HG03139 (cell line): Measurements from ENCODE around the gene MBOAT7.

Experiments used
- ATAC-seq: cut with Tn5 transposase; IDR thresholded peaks from one replicate; pipeline ENCODE4 v1.9.1; 2021; ENCODE audit not compliant: unreplicated experiment

Gene MBOAT7

GRCh38 chr19:54164369-54165068 is 24.9 kb downstream of the MBOAT7 start:
- no peak for ATAC-seq

GRCh38 chr19:54162884-54163283 is 26.5 kb downstream of the MBOAT7 start:
- no peak for ATAC-seq

- no peak for ATAC-seq
Observed at GRCh38 chr19:54162241-54162805, 27.1 kb downstream of the MBOAT7 start.

GRCh38 chr19:54160854-54161253 is 28.5 kb downstream of the MBOAT7 start:
- no peak for ATAC-seq

DNA sequence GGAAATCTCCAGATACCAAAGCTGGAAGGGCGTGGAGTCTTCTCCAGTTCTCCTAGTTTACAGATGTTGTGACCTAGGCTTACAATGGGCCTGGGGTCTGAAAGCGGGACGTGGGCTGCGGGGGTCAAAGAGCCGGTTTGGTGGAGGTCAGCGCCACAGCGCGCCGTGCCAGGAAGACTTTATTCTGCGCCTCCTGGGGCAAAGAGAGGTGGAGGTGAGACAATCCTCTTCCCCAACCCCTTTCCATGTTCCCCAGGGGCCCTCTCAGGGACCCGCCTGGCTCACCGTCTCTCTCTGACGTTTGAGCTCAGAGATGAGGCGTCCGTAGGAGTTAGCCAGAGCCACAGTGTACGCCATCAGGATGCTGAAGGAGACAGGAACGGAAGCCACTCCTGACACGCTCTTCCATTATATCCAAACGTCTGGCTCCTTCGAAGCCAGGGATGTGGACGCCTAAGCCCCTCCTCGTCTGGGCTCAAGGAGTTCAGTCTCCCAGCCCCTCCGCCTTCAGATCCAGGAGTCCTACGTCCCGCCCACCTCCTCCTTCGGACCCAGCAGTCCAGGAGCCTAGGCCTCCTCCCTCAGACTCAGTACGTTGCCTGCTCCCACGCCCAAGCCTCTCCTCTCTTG is 29.1 kb downstream of the MBOAT7 start:
- no peak for ATAC-seq

DNA sequence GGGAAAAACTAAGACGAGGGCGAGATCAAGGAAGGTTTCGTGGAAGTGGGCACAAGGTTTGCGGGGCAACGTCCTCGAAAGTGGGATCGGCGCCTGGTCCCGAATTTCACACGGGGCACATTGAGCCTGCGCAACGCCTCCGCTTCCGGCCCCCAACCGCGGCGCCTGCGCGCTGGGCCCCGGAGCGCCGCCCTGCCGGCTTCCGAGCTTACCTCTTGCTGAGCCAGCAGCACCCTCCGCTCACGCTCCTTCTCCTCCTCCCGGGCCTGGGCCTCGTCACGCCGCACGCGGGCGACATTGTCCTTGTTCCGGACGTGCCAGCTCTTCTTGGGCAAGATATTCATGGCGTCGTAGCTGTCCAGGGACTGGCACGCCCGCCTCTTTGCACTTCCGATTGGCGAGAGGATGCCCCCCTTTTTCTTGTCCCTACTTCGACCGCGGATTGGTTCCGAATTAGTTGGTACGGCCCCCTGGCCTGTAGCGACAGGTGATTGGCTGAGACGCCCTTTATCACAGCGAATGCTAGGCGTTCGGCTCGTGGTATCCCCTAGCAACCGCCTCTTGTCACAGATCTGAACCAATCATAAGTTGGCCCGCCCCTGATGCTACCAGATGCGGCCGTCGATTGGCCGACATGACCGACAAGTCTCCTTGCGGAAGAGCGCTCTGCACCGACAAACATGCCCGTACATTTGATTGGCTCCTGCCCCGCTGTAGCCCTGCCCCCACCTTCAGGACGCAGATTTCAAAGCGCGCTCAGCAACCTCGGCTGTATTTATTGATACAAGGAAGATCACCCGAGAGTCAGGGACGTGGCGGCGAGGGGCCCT is 29.8 kb downstream of the MBOAT7 start, which contains the start of gene LENG1:
Gene LENG1 (minus strand): TSS at position 370 of the 830 bp plus-strand sequence. CDS start 26 bp downstream, at position 344.
- ATAC-seq, result peak; percentile 91

GRCh38 chr19:54158812-54159351 is 30.5 kb downstream of the MBOAT7 start:
- no peak for ATAC-seq

- no peak for ATAC-seq
Observed at GRCh38 chr19:54156953-54157352, 32.4 kb downstream of the MBOAT7 start.

DNA sequence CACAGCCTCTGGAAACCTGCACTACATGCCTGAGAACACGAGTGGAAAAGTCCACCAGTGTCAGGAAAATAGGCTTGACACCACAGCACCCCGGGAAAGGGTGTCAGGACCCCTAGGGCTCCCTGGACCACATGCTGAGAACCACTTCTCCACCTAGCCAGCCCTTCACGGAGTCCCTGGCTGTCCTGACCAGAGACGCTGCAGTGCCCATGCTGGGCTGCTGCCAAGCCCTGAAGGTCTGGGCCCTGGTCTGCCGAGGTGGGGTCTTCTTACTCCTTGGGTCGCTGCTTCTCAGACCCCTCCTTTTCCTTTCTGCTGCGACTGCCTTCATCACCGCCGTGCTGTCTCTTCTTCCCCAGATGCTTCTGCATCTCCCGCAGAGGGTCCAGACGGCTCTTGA is 32.9 kb downstream of the MBOAT7 start:
- no peak for ATAC-seq

GRCh38 chr19:54155694-54156093 is 33.7 kb downstream of the MBOAT7 start:
- ATAC-seq, result no peak

DNA sequence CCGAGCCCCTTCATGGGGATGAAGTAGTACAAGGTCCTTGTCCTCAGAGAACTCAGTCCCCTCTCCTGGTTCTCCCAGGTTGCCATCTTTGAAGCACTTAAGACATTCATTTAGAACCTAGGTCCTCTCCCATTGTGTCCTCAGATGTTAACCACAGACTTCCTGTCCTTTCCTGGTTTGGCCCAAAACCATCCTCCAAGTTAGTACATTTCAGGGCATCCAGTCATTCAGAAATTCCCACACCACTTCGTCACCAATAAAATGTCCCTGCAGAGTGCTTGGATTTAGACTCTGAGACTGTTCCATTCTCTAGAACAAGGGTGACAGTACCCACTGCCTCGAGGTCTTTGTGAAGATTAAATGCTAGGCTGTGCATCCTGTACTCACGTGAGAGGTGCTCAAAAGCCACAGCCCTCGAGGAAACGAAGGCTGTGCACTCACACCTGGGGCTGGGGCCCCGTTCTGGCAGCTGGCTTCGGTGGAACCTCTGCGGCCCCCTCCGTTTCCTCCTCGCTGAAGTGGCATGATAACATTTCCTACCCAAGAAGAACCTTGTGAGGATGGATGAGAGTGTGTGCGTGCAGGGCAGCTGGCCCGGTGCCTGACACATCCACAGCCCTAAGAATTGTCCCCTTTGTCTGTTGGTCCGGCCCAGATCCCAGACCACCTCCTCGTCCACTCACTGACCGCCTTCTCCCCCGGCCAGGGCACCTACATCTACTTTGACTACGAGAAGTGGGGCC is 34.6 kb downstream of the MBOAT7 start:
- no peak for ATAC-seq

- ATAC-seq, result no peak
Observed at GRCh38 chr19:54153731-54154326, 35.6 kb downstream of the MBOAT7 start.

- no peak for ATAC-seq
Observed at GRCh38 chr19:54152878-54153524, 36.4 kb downstream of the MBOAT7 start.

- ATAC-seq, result no peak
Observed at GRCh38 chr19:54152267-54152666, 37.1 kb downstream of the MBOAT7 start.

GRCh38 chr19:54151362-54152035 is 37.9 kb downstream of the MBOAT7 start:
- no peak for ATAC-seq

DNA sequence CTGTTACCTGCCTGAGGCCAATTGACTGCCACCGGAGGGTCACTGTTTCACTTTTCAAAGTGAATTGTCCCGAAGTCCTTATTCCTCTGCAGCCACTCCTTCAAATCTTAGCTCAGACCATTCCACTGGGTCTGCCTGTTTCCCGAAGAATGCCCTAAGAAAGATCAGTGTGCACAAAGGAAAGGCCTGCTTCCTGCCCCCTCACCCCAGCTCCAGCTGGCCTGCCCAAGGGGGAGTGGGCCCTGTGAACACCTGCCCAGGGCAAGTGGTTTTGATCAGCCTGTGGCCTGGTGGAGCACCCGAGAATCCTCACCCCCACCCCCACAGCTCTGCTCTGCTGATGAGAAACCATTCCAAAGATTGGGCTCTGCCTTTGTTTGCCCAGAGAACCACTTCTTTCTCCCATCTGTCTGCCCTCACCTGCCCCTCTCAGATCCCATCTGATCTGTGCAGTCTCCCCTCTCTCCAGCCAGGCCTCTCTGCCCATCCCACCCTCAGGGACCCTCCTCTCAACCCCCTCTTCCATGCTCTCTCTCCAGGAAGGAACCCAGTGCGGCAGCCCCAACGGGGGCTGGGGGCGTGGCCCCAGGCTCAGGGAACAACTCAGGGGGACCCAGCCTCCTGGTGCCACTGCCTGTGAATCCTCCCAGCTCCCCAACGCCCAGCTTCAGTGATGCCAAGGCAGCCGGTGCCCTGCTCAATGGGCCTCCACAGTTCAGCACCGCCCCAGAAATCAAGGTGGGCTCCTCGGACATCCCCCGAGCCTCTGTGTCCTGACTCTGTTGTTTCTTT is 40.2 kb downstream of the MBOAT7 start:
- ATAC-seq, result no peak

- ATAC-seq, result no peak
Observed at GRCh38 chr19:54148158-54148557, 41.2 kb downstream of the MBOAT7 start.

DNA sequence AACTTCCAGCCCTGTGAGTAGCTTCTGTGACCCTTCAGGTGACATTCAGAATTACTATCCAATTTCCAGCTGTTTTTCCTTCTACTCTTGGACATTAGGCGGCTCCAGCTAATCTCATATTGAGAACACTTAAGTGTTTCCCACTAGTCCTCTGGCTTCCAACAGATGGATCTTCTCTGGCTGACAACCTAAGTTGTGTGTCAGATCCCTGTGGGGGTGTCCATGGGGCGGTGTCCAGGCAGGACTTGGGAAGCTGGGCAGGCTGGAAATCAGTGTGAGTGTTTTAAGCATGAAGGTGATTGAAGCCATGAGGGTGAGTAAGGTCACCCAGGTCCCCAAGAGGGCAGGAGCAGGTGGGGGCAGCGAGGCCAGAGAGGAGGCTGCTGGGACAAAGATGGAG is 41.7 kb downstream of the MBOAT7 start:
- no peak for ATAC-seq
